A549 (cell line): Measurements from ENCODE around the gene ZER1. TPM values are rescaled to one million over a fixed set of nuclear protein-coding genes. Genes with fewer than 3 reads are reported as not detected.
"Not testable (repeated sequence)": the region's sequence is repeated elsewhere in the genome, so short reads cannot be mapped to it uniquely, and the experiment has no call there.

Experiments
- ATAC-seq, 2 experiments: fragments of 200-7000 bp in 1 of 2; fragments of >200 bp in 1 of 2; cut with Nextera tagmentation in 1 of 2; cut with Tn5 transposase in 1 of 2; 3 replicates each; pipeline versions ENCODE4 v1.8.0 to v1.9.1; 2018 to 2020; ENCODE audit warnings: mild to moderate bottlenecking in 1 of 2, moderate library complexity in 1 of 2
- CTCF ChIA-PET: fragments of 300-600 bp; sonication (Branson Sonifier 250); formaldehyde crosslinking; extraction: SDS; loops from one replicate; lab custom pipeline; 2021; ENCODE audit warnings: antibody characterized with exemption, inconsistent platforms; lab: Yijun Ruan, JAX
- POLR2A ChIA-PET: fragments of 350-600 bp; formaldehyde crosslinking; extraction: SDS; loops from one replicate; lab custom pipeline; 2021; ENCODE audit warnings: antibody characterized with exemption, inconsistent platforms; lab: Yijun Ruan, JAX
- DNase-seq, 2 experiments: peaks; one replicate each; pipeline versions ENCODE4 v3.0.0 to v3.0.0-alpha.2; 2011 to 2016; ENCODE audit warnings: low read depth in 1 of 2, low spot score in 1 of 2
- FAIRE-seq: peaks from 2 replicates; lab custom pipeline; 2011; peaks lifted over from hg19 to GRCh38; lab: Jason Lieb, UNC
- H3K27ac ChIP-seq, 2 experiments: fragments of >200 bp; sonication (Bioruptor Twin); formaldehyde crosslinking; 3 replicates each; pipeline ENCODE4 v1.5.1; 2016 to 2017
- H3K4me1 ChIP-seq: fragments of >200 bp; sonication (Bioruptor Twin); formaldehyde crosslinking; 3 replicates; pipeline ENCODE4 v1.6.1; 2016
- H3K4me2 ChIP-seq: fragments of >200 bp; sonication (Bioruptor Twin); formaldehyde crosslinking; 3 replicates; pipeline ENCODE4 v1.6.1; 2016
- H3K4me3 ChIP-seq: fragments of >200 bp; sonication (Bioruptor Twin); formaldehyde crosslinking; 3 replicates; pipeline ENCODE4 v1.5.1; 2016
- H3K9me3 ChIP-seq: fragments of >200 bp; sonication (Bioruptor Twin); formaldehyde crosslinking; 3 replicates; pipeline ENCODE4 v1.6.1; 2016
- CHD2 ChIP-seq: fragments of 150-350 bp; IDR thresholded peaks from 2 replicates; pipeline ENCODE4 v1.6.1; 2014; ENCODE audit warnings: low read length; ENCODE audit not compliant: partially characterized antibody
- HOXA7 ChIP-seq: fragments of 250-450 bp; sonication (Bioruptor Pico); IDR thresholded peaks from 2 replicates; pipeline ENCODE4 v1.5.0; 2020; ENCODE audit warnings: mild to moderate bottlenecking, moderate library complexity
- HOXB5 ChIP-seq: fragments of 250-450 bp; sonication (Bioruptor Pico); IDR thresholded peaks from 2 replicates; pipeline ENCODE4 v1.5.0; 2020; ENCODE audit warnings: mild to moderate bottlenecking, moderate library complexity
- KDM1A ChIP-seq: fragments of 200-600 bp; sonication (generic); IDR thresholded peaks from 2 replicates; pipeline ENCODE4 v1.6.1; 2016; ENCODE audit warnings: low read depth, mild to moderate bottlenecking
- MAFK ChIP-seq: fragments of 450-650 bp; IDR thresholded peaks from 2 replicates; pipeline ENCODE4 v1.6.1; 2014; ENCODE audit not compliant: partially characterized antibody
- POLR2AphosphoS2 ChIP-seq: conservative IDR thresholded peaks from 2 replicates; pipeline ENCODE4 v1.6.1; 2012; ENCODE audit warnings: low read length, improper control_type of control experiment, inconsistent platforms
- RFX5 ChIP-seq: fragments of 450-650 bp; IDR thresholded peaks from 2 replicates; pipeline ENCODE4 v1.7.1; 2014; ENCODE audit warnings: antibody characterized with exemption, mild to moderate bottlenecking, moderate library complexity
- RNF2 ChIP-seq: fragments of 200-600 bp; sonication (generic); IDR thresholded peaks from 2 replicates; pipeline ENCODE4 v1.6.1; 2016; ENCODE audit warnings: low read depth, mild to moderate bottlenecking, antibody characterized with exemption, moderate library complexity, borderline replicate concordance
- SREBF2 ChIP-seq: fragments of 450-650 bp; IDR thresholded peaks from 2 replicates; pipeline ENCODE4 v1.6.1; 2014; ENCODE audit warnings: mild to moderate bottlenecking, moderate library complexity
- TP53 ChIP-seq: fragments of 250-450 bp; sonication (Bioruptor Pico); IDR thresholded peaks from 2 replicates; pipeline ENCODE4 v1.5.0; 2021; ENCODE audit warnings: mild to moderate bottlenecking, moderate library complexity
- ZC3H11A ChIP-seq: fragments of 450-650 bp; IDR thresholded peaks from 2 replicates; pipeline ENCODE4 v1.6.1; 2014; ENCODE audit warnings: antibody characterized with exemption, mild to moderate bottlenecking
- ZNF302 ChIP-seq: fragments of 250-450 bp; sonication (Bioruptor Pico); IDR thresholded peaks from 2 replicates; pipeline ENCODE4 v1.9.0; 2021; ENCODE audit warnings: inconsistent platforms, mild to moderate bottlenecking, moderate library complexity
- WGBS: methylation state at CpG from one replicate; pipeline ENCODE4 v1.1.6; 2017; ENCODE audit errors: missing lambda C conversion rate; 5-methylcytosine and 5-hydroxymethylcytosine counted together
- polyA plus RNA-seq, 4 experiments: library from polyadenylated mRNA; depleted of rRNA in 3 of 4; stranded (reverse); fragments of >200 nt; fragmentation: RNase III in 1 of 4; extraction: RNeasy Plus Mini Kit Qiagen cat#74134 plus additional on column Dnase treatment in 1 of 4; gene quantifications; 2 replicates in 3 of 4; 3 replicates in 1 of 4; pipeline ENCODE4 v1.2.3, GENCODE V29; 2011 to 2017
- TF ChIP-seq, protein P1 (sequence below): fragments of >200 bp; sonication (Bioruptor Twin); formaldehyde crosslinking; IDR thresholded peaks from 3 replicates; pipeline ENCODE4 v1.6.1; 2016
- TF ChIP-seq, protein P2 (sequence below): fragments of 200-600 bp; sonication (generic); IDR thresholded peaks from 2 replicates; pipeline ENCODE4 v1.6.1; 2016; ENCODE audit warnings: antibody characterized with exemption, mild to moderate bottlenecking, moderate library complexity
- TF ChIP-seq, protein P3 (sequence below): IDR thresholded peaks from 2 replicates; pipeline ENCODE4 v1.6.1; 2012

The ZER1 gene
- polyA plus RNA-seq, 2 of the 4 experiments (the other 2 are of a cell fraction) = 9.1 to 13.4 TPM

DNA sequence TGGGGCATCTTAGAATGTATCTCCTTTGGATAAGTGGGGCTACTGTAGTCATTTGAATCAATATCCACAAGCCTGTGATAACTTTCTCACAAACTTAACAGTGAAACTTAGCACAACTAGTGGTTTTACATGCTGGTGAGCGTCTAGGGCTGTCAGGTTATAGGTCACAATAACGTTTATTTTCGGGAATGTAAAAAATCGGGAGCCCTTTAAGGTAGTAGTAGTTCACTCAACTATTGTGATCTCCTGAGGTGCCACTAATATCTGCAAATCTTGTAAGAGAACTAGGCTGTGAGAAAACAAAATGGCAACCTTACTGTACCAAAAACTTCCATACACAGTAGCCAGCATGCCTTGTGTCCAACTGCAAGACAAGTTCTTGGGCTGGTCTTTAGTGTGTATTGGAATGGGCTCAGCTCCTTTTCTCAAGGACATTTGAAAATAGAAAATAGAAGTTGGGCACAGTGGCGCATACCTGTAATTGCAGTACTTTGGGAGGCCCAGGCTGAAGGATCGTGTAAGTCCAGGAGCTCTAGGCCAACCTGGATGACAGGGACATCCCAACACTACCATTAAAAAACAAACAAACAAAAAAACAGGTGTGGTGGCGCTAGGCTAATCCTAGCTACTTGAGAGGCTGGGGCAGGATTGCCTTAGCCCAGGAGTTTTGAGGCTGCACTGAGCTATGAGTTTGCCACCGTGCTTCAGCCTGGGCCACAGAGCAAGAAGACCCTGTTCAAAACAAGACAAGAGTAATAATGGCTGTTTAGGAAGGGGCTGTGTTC is 74.6 kb downstream of the ZER1 start:
- DNase-seq (no peak), ATAC-seq (peak in 1 of 2 experiments; percentile 22; a peak in 1 of 6 replicates)

DNA sequence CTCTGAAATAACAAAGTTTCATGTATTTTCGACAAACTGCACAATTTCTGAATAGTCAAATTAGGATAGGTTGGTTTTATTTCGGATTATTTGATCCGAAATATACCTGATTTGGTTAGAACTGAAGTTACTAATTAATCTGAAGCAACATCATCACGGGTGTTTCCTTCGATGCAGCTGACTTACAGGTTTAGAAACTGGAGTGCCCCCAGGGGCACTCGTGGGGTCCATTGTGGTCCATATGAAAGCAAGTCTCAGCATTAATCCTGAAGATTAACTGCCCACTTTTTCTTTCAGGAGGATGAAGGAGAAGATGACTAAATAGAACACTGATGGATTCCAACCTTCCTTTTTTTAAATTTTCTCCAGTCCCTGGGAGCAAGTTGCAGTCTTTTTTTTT is 77.4 kb downstream of the ZER1 start:
- TF ChIP-seq ZNF302 = no peak
- TF ChIP-seq POLR2AphosphoS2 = no peak
- TF ChIP-seq SREBF2 = no peak
- TF ChIP-seq, protein P1, sequence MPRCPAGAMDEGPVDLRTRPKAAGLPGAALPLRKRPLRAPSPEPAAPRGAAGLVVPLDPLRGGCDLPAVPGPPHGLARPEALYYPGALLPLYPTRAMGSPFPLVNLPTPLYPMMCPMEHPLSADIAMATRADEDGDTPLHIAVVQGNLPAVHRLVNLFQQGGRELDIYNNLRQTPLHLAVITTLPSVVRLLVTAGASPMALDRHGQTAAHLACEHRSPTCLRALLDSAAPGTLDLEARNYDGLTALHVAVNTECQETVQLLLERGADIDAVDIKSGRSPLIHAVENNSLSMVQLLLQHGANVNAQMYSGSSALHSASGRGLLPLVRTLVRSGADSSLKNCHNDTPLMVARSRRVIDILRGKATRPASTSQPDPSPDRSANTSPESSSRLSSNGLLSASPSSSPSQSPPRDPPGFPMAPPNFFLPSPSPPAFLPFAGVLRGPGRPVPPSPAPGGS = no peak
- no peak for TF ChIP-seq HOXA7 (CRISPR knock-in tag)
- no peak for TF ChIP-seq RNF2
- TF ChIP-seq HOXB5 = no peak
- no peak for TF ChIP-seq ZC3H11A
- no peak for TF ChIP-seq KDM1A
- no peak for TF ChIP-seq RFX5
- no peak for TF ChIP-seq MAFK
- no peak for TF ChIP-seq TP53 (CRISPR knock-in tag)

More for the DNA sequence above, 74.6 kb downstream of the ZER1 start:
- peaks cover 15% of the 10 kb centered on the region for H3K4me1 ChIP-seq
- FAIRE-seq = no peak
- ChIA-PET POLR2A (interaction anchor here (0.7 to 1.2 kb wide), 2 partner anchors 13 to 36 kb away, joined by 6 to 10 read pairs; no protein-coding TSS in a partner anchor), CTCF (interaction anchor here (0.8 to 2.5 kb wide), 6 partner anchors 8 to 231 kb away, joined by 3 to 11 read pairs (median 4); no protein-coding TSS in a partner anchor)
- no peaks in the 10 kb centered on the region for H3K9me3 ChIP-seq
- no peak overlapping the region for H3K4me2 ChIP-seq
- H3K4me3 ChIP-seq = no peak overlapping the region
- H3K27ac ChIP-seq = no peak overlapping the region
- 79% methylated on average over 8 of the region's 8 CpGs for WGBS
- TF ChIP-seq, protein P2, sequence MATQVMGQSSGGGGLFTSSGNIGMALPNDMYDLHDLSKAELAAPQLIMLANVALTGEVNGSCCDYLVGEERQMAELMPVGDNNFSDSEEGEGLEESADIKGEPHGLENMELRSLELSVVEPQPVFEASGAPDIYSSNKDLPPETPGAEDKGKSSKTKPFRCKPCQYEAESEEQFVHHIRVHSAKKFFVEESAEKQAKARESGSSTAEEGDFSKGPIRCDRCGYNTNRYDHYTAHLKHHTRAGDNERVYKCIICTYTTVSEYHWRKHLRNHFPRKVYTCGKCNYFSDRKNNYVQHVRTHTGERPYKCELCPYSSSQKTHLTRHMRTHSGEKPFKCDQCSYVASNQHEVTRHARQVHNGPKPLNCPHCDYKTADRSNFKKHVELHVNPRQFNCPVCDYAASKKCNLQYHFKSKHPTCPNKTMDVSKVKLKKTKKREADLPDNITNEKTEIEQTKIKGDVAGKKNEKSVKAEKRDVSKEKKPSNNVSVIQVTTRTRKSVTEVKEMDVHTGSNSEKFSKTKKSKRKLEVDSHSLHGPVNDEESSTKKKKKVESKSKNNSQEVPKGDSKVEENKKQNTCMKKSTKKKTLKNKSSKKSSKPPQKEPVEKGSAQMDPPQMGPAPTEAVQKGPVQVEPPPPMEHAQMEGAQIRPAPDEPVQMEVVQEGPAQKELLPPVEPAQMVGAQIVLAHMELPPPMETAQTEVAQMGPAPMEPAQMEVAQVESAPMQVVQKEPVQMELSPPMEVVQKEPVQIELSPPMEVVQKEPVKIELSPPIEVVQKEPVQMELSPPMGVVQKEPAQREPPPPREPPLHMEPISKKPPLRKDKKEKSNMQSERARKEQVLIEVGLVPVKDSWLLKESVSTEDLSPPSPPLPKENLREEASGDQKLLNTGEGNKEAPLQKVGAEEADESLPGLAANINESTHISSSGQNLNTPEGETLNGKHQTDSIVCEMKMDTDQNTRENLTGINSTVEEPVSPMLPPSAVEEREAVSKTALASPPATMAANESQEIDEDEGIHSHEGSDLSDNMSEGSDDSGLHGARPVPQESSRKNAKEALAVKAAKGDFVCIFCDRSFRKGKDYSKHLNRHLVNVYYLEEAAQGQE = no peak

DNA sequence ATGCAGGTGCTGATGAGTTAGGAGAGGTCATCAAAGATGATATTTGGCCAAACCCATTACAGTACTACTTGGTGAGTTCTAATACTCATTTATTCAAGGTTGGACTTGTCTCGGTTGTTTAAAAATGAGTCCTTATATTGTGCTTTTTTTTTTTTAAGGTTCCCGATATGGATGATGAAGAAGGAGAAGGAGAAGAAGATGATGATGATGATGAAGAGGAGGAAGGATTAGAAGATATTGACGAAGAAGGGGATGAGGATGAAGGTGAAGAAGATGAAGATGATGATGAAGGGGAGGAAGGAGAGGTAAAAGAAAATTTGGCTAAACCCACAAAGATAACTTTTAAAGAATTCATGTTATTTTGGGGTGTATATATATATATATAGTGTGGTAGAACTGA is 78.0 kb downstream of the ZER1 start:
- H3K9me3 ChIP-seq, DNase-seq, FAIRE-seq, H3K27ac ChIP-seq, ATAC-seq, POLR2A ChIA-PET, H3K4me2 ChIP-seq, H3K4me3 ChIP-seq: not testable (repeated sequence)
- peaks cover 27% of the 10 kb centered on the region for H3K4me1 ChIP-seq
- CTCF ChIA-PET = interaction anchor here (1.0 to 4.6 kb wide), 3 partner anchors 8 to 59 kb away, joined by 3 to 33 read pairs (median 22); partner anchors contain the start of gene PKN3
- WGBS = 94% methylated on average over 3 of the region's 3 CpGs

More for the DNA sequence above, 77.4 kb downstream of the ZER1 start:
- WGBS = 81% methylated on average over 6 of the region's 6 CpGs
- H3K9me3 ChIP-seq = no peaks in the 10 kb centered on the region
- H3K4me2 ChIP-seq = no peak overlapping the region
- no peak for ATAC-seq
- H3K4me3 ChIP-seq = no peak overlapping the region
- no peak overlapping the region for H3K27ac ChIP-seq
- no peak for FAIRE-seq
- DNase-seq = no peak
- CTCF ChIA-PET = no interaction called here
- peaks cover 27% of the 10 kb centered on the region for H3K4me1 ChIP-seq
- POLR2A ChIA-PET = no interaction called here

DNA sequence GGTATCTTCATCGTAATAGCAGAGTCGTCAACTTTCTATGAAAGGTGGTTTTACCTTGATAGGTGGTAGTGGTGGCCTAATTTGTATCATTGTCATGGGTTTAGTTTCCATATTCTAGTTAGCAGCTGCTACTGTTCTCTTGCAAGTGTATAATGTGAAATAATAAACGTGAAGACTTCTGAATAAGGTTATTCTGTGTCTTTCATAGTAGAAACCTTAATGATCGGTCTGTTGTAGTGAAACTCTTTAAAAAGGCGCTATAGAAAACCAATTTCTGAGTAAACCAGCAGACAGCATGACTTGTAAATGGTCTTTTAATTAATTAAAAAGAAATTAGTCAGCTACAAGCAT is 81.1 kb downstream of the ZER1 start:
- FAIRE-seq (no peak), DNase-seq (no peak)
- ChIA-PET CTCF (interaction anchor here (1.2 to 4.6 kb wide), 7 partner anchors 10 to 56 kb away, joined by 3 to 33 read pairs (median 3); partner anchors contain the start of gene PKN3), POLR2A (interaction anchor here (2.5 kb wide), 1 partner anchor 55 kb away, joined by 13 read pairs; no protein-coding TSS in a partner anchor)
- Histone ChIP-seq H3K4me2 (peak overlapping the region; percentile 92), H3K27ac (peak overlapping the region; percentile 97 to 100), H3K4me3 (peak overlapping the region; percentile 100)
- TF ChIP-seq CHD2 = no peak
- TF ChIP-seq, protein P2 = no peak
- TF ChIP-seq, protein P3, sequence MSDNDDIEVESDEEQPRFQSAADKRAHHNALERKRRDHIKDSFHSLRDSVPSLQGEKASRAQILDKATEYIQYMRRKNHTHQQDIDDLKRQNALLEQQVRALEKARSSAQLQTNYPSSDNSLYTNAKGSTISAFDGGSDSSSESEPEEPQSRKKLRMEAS = 0 out of 2 replicates have a peak, but pooled peaks have one; percentile 3
- TF ChIP-seq, all 56 proteins: peak for 1
- peaks cover 39% of the 10 kb centered on the region for H3K4me1 ChIP-seq
- no peaks in the 10 kb centered on the region for H3K9me3 ChIP-seq
- no peak for ATAC-seq
- WGBS = under 1% methylated on average over 5 of the region's 5 CpGs
